Measurements from ENCODE around the gene LMNA. TPM values are rescaled to one million over a fixed set of nuclear protein-coding genes. Genes with fewer than 3 reads are reported as not detected.

The LMNA gene
- total RNA-seq, 2 experiments from 2014 or later: 435 to 455 TPM

- intact Hi-C loops (cut with DNase I, micrococcal nuclease): no loop called here
- DNase-seq (no peak), ATAC-seq (ENCODE audit: poor library complexity) (no peak)
- Histone ChIP-seq H3K4me3 (ENCODE audit: low read length) (no peak overlapping the region), H3K9me3 (ENCODE audit: control insufficient read depth in 1 of 2, insufficient read depth in 1 of 2, low read length in 2 of 2) (no peaks in the 10 kb centered on the region), H3K27ac (ENCODE audit: low read depth in 1 of 2, low read length in 2 of 2) (no peak overlapping the region), H3K4me1 (ENCODE audit: insufficient read depth, low read length) (no peaks in the 10 kb centered on the region), H3K36me3 (ENCODE audit: insufficient read depth, low read length) (no peaks in the 10 kb centered on the region), H3K27me3 (ENCODE audit: control insufficient read depth in 1 of 2, insufficient read depth in 2 of 2, low read length in 2 of 2) (no peaks in the 10 kb centered on the region)
- no peaks in the 10 kb centered on the region for H3K36me3 Mint-ChIP-seq (ENCODE audit: low read depth)
- H3K4me1 Mint-ChIP-seq (ENCODE audit: low read depth): no peaks in the 10 kb centered on the region
- no peak for TF ChIP-seq CTCF (IDR thresholded peaks at IDR 0.05)
- no peaks in the 10 kb centered on the region for H3K9me3 Mint-ChIP-seq
- POLR2A ChIA-PET: no interaction called here
- no peaks in the 10 kb centered on the region for H3K27me3 Mint-ChIP-seq
- no peak overlapping the region for H3K4me3 Mint-ChIP-seq
- H3K27ac Mint-ChIP-seq: no peak overlapping the region
- CTCF ChIA-PET: no interaction called here
These were observed 42.3 kb upstream of the LMNA start for GRCh38 chr1:156072251-156072650.

GRCh38 chr1:156073110-156073687 is 41.3 kb upstream of the LMNA start:
- ATAC-seq (ENCODE audit: poor library complexity): no peak

GRCh38 chr1:156073740-156074139 is 40.8 kb upstream of the LMNA start:
- CTCF ChIA-PET: no interaction called here
- Mint-ChIP-seq H3K27ac (no peak overlapping the region), H3K27me3 (no peaks in the 10 kb centered on the region), H3K4me1 (ENCODE audit: low read depth) (no peaks in the 10 kb centered on the region), H3K4me3 (no peak overlapping the region), H3K36me3 (ENCODE audit: low read depth) (no peaks in the 10 kb centered on the region), H3K9me3 (no peaks in the 10 kb centered on the region)
- intact Hi-C loops (cut with DNase I, micrococcal nuclease): no loop called here
- H3K9me3 ChIP-seq (ENCODE audit: control insufficient read depth in 1 of 2, insufficient read depth in 1 of 2, low read length in 2 of 2): no peaks in the 10 kb centered on the region
- POLR2A ChIA-PET: no interaction called here
- no peak overlapping the region for H3K4me3 ChIP-seq (ENCODE audit: low read length)
- DNase-seq (no peak), ATAC-seq (ENCODE audit: poor library complexity) (no peak)
- no peak overlapping the region for H3K27ac ChIP-seq (ENCODE audit: low read depth in 1 of 2, low read length in 2 of 2)
- TF ChIP-seq CTCF (IDR thresholded peaks at IDR 0.05): no peak
- no peaks in the 10 kb centered on the region for H3K4me1 ChIP-seq (ENCODE audit: insufficient read depth, low read length)
- no peaks in the 10 kb centered on the region for H3K27me3 ChIP-seq (ENCODE audit: control insufficient read depth in 1 of 2, insufficient read depth in 2 of 2, low read length in 2 of 2)
- no peaks in the 10 kb centered on the region for H3K36me3 ChIP-seq (ENCODE audit: insufficient read depth, low read length)

More at GRCh38 chr1:156073110-156073687, 41.3 kb upstream of the LMNA start:
- POLR2A ChIA-PET: no interaction called here
- H3K27me3 Mint-ChIP-seq: no peaks in the 10 kb centered on the region
- intact Hi-C loops (cut with DNase I, micrococcal nuclease): no loop called here
- no peaks in the 10 kb centered on the region for H3K4me1 Mint-ChIP-seq (ENCODE audit: low read depth)
- Histone ChIP-seq H3K27ac (ENCODE audit: low read depth in 1 of 2, low read length in 2 of 2) (no peak overlapping the region), H3K4me3 (ENCODE audit: low read length) (no peak overlapping the region), H3K4me1 (ENCODE audit: insufficient read depth, low read length) (no peaks in the 10 kb centered on the region), H3K36me3 (ENCODE audit: insufficient read depth, low read length) (no peaks in the 10 kb centered on the region), H3K9me3 (ENCODE audit: control insufficient read depth in 1 of 2, insufficient read depth in 1 of 2, low read length in 2 of 2) (no peaks in the 10 kb centered on the region), H3K27me3 (ENCODE audit: control insufficient read depth in 1 of 2, insufficient read depth in 2 of 2, low read length in 2 of 2) (no peaks in the 10 kb centered on the region)
- H3K27ac Mint-ChIP-seq: no peak overlapping the region
- no peak for DNase-seq
- CTCF ChIA-PET: no interaction called here
- H3K36me3 Mint-ChIP-seq (ENCODE audit: low read depth): no peaks in the 10 kb centered on the region
- no peak for TF ChIP-seq CTCF (IDR thresholded peaks at IDR 0.05)
- H3K4me3 Mint-ChIP-seq: no peak overlapping the region
- no peaks in the 10 kb centered on the region for H3K9me3 Mint-ChIP-seq

Measured in CD4-positive, alpha-beta T cell (primary cell).